HEK293 (cell line): ENCODE measurements around the gene WHRN.

ENCODE experiments used
- CTCF ChIA-PET: fragments of 350-600 bp; formaldehyde crosslinking; extraction: SDS; loops from one replicate; lab custom pipeline; 2021; ENCODE audit warnings: antibody characterized with exemption; lab: Yijun Ruan, JAX
- POLR2A ChIA-PET: fragments of 300-600 bp; formaldehyde crosslinking; extraction: SDS; loops from one replicate; lab custom pipeline; 2020; ENCODE audit warnings: antibody characterized with exemption, inconsistent platforms; lab: Yijun Ruan, JAX
- H3K27ac ChIP-seq: fragments of 200-500 bp; sonication (Bioruptor generic); 2 replicates; pipeline ENCODE4 v1.5.1; 2014; ENCODE audit warnings: low read depth, low read length, control low read depth, inconsistent platforms; ENCODE audit errors: extremely low read depth
- H3K36me3 ChIP-seq, 2 experiments: fragments of 200-500 bp in 1 of 2; sonication (Bioruptor generic) in 1 of 2; 1 replicate in 1 of 2; 2 replicates in 1 of 2; pipeline ENCODE4 v1.5.1; 2014 to 2017; ENCODE audit warnings: inconsistent platforms in 2 of 2, low read length in 2 of 2; ENCODE audit not compliant: control insufficient read depth in 2 of 2, insufficient read depth in 1 of 2
- H3K4me1 ChIP-seq: fragments of 200-500 bp; sonication (Bioruptor generic); 2 replicates; pipeline ENCODE4 v1.5.1; 2014; ENCODE audit warnings: mild to moderate bottlenecking, low read length, inconsistent platforms; ENCODE audit not compliant: control insufficient read depth, insufficient read depth
- H3K4me3 ChIP-seq: 2 replicates; pipeline ENCODE4 v1.5.1; 2011; ENCODE audit warnings: low read depth, mild to moderate bottlenecking, control low read depth, low read length, moderate library complexity
- H3K9me3 ChIP-seq: fragments of 200-500 bp; sonication (Bioruptor generic); 2 replicates; pipeline ENCODE4 v1.5.1; 2014; ENCODE audit warnings: low read depth, low read length, inconsistent platforms; ENCODE audit not compliant: control insufficient read depth, insufficient read depth
- KLF9 ChIP-seq: fragments of 450-650 bp; formaldehyde crosslinking; IDR thresholded peaks from 2 replicates; pipeline ENCODE4 v1.5.1; 2016; ENCODE audit warnings: missing biosample characterization, missing genetic modification characterization, low read depth
- OSR2 ChIP-seq: fragments of 450-650 bp; formaldehyde crosslinking; IDR thresholded peaks from 2 replicates; pipeline ENCODE4 v1.5.1; 2016; ENCODE audit warnings: missing biosample characterization, missing genetic modification characterization
- SETDB1 ChIP-seq: IDR thresholded peaks from one replicate; pipeline ENCODE4 v1.6.1; 2017; ENCODE audit warnings: mild to moderate bottlenecking, low read length, moderate library complexity, mixed read lengths; ENCODE audit not compliant: insufficient read length
- ZBTB48 ChIP-seq: fragments of 450-650 bp; formaldehyde crosslinking; IDR thresholded peaks from 2 replicates; pipeline ENCODE4 v1.5.1; 2016; ENCODE audit warnings: missing biosample characterization, missing genetic modification characterization
- ZNF202 ChIP-seq: fragments of 450-650 bp; formaldehyde crosslinking; IDR thresholded peaks from 2 replicates; pipeline ENCODE4 v1.5.1; 2016; ENCODE audit warnings: missing biosample characterization, missing genetic modification characterization, borderline replicate concordance
- ZNF302 ChIP-seq: fragments of 450-650 bp; formaldehyde crosslinking; IDR thresholded peaks from 2 replicates; pipeline ENCODE4 v1.5.1; 2016; ENCODE audit warnings: missing biosample characterization, missing genetic modification characterization, low read depth
- ZNF585B ChIP-seq: fragments of 450-650 bp; formaldehyde crosslinking; IDR thresholded peaks from 2 replicates; pipeline ENCODE4 v1.5.1; 2016; ENCODE audit warnings: missing biosample characterization, missing genetic modification characterization
- ZNF626 ChIP-seq: fragments of 450-650 bp; sonication (Bioruptor Pico); formaldehyde crosslinking; IDR thresholded peaks from 2 replicates; pipeline ENCODE4 v1.5.1; 2018; ENCODE audit warnings: missing biosample characterization, missing genetic modification characterization, inconsistent platforms
- ZNF677 ChIP-seq: fragments of 450-650 bp; IDR thresholded peaks from 2 replicates; pipeline ENCODE4 v1.5.0; 2018; ENCODE audit warnings: missing biosample characterization, mild to moderate bottlenecking, missing genetic modification characterization, moderate library complexity
- ZNF777 ChIP-seq: fragments of 450-650 bp; formaldehyde crosslinking; IDR thresholded peaks from 2 replicates; pipeline ENCODE4 v1.5.1; 2017; ENCODE audit warnings: missing biosample characterization, missing genetic modification characterization, borderline replicate concordance
- TF ChIP-seq, protein P1 (sequence below): fragments of 450-650 bp; formaldehyde crosslinking; IDR thresholded peaks from 2 replicates; pipeline ENCODE4 v1.5.1; 2016; ENCODE audit warnings: missing biosample characterization, missing genetic modification characterization
- TF ChIP-seq, protein P2 (sequence below): IDR thresholded peaks from 2 replicates; pipeline ENCODE4 v1.6.1; 2011; ENCODE audit warnings: mild to moderate bottlenecking, low read depth, low read length, borderline replicate concordance
- TF ChIP-seq, protein P3 (sequence below): fragments of 450-650 bp; formaldehyde crosslinking; IDR thresholded peaks from 2 replicates; pipeline ENCODE4 v1.5.1; 2016; ENCODE audit warnings: missing biosample characterization, missing genetic modification characterization
- TF ChIP-seq, protein P4 (sequence below): fragments of 450-650 bp; formaldehyde crosslinking; IDR thresholded peaks from 2 replicates; pipeline ENCODE4 v1.5.1; 2017; ENCODE audit warnings: missing biosample characterization, missing genetic modification characterization
- TF ChIP-seq, protein P5 (sequence below): fragments of 450-650 bp; formaldehyde crosslinking; IDR thresholded peaks from 2 replicates; pipeline ENCODE4 v1.5.1; 2016; ENCODE audit warnings: missing biosample characterization, missing genetic modification characterization

Gene WHRN

DNA sequence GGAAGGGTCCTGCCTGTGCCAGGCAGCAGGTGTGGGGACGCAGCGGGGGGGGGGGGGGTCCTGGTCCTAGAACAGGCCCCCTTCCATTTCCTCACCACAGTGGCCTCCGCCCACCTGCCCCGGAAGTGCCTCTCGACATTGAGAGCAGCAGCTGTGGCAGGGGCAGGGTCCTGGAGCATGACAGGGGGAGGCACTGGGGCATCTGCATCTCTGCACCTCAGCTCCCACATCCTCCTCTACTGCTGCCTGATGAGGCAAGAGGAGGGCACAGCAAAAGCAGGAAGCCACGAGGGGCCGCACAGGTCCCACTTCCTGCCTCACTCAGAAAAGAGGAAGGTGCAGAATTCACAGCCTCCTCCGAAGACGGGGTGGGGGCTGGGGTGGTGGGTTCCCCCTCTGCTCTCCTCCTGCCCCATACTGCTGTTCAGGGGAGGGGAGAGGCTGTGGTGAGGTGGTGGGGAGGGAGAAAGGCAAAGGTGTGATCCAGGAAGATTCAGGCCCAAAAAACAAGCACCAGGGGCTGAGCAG lies 132.3 kb downstream of the WHRN start:
- Histone ChIP-seq H3K4me3 (no peak overlapping the region), H3K4me1 (no peaks in the 10 kb centered on the region), H3K36me3 (no peaks in the 10 kb centered on the region), H3K9me3 (no peaks in the 10 kb centered on the region)
- ChIA-PET POLR2A (no interaction called here), CTCF (interaction anchor here (0.5 to 0.9 kb wide), 2 partner anchors 21 to 32 kb away, joined by 3 to 4 read pairs; no protein-coding TSS in a partner anchor)
- TF ChIP-seq, protein P1, sequence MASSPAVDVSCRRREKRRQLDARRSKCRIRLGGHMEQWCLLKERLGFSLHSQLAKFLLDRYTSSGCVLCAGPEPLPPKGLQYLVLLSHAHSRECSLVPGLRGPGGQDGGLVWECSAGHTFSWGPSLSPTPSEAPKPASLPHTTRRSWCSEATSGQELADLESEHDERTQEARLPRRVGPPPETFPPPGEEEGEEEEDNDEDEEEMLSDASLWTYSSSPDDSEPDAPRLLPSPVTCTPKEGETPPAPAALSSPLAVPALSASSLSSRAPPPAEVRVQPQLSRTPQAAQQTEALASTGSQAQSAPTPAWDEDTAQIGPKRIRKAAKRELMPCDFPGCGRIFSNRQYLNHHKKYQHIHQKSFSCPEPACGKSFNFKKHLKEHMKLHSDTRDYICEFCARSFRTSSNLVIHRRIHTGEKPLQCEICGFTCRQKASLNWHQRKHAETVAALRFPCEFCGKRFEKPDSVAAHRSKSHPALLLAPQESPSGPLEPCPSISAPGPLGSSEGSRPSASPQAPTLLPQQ (tag by site-specific recombination), result no peak
- no peak for TF ChIP-seq OSR2 (tag by site-specific recombination)
- TF ChIP-seq SETDB1, result no peak
- TF ChIP-seq ZBTB48, result no peak
- TF ChIP-seq, protein P2, sequence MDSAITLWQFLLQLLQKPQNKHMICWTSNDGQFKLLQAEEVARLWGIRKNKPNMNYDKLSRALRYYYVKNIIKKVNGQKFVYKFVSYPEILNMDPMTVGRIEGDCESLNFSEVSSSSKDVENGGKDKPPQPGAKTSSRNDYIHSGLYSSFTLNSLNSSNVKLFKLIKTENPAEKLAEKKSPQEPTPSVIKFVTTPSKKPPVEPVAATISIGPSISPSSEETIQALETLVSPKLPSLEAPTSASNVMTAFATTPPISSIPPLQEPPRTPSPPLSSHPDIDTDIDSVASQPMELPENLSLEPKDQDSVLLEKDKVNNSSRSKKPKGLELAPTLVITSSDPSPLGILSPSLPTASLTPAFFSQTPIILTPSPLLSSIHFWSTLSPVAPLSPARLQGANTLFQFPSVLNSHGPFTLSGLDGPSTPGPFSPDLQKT, result no peak
- no peak for TF ChIP-seq ZNF626
- no peak for TF ChIP-seq ZNF302
- TF ChIP-seq, protein P3, sequence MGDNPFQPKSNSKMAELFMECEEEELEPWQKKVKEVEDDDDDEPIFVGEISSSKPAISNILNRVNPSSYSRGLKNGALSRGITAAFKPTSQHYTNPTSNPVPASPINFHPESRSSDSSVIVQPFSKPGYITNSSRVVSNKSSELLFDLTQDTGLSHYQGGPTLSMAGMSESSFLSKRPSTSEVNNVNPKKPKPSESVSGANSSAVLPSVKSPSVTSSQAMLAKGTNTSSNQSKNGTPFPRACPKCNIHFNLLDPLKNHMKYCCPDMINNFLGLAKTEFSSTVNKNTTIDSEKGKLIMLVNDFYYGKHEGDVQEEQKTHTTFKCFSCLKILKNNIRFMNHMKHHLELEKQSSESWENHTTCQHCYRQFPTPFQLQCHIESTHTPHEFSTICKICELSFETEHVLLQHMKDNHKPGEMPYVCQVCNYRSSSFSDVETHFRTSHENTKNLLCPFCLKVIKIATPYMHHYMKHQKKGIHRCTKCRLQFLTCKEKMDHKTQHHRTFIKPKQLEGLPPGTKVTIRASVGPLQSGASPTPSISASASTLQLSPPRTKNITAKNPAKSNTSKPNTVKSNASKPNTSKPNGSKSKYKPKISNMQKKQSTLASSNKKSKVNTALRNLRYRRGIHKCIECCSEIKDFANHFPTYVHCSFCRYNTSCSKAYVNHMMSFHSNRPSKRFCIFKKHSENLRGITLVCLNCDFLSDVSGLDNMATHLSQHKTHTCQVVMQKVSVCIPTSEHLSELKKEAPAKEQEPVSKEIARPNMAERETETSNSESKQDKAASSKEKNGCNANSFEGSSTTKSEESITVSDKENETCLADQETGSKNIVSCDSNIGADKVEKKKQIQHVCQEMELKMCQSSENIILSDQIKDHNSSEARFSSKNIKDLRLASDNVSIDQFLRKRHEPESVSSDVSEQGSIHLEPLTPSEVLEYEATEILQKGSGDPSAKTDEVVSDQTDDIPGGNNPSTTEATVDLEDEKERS (tag by site-specific recombination), result no peak
- no peak for TF ChIP-seq ZNF677
- TF ChIP-seq, protein P4, sequence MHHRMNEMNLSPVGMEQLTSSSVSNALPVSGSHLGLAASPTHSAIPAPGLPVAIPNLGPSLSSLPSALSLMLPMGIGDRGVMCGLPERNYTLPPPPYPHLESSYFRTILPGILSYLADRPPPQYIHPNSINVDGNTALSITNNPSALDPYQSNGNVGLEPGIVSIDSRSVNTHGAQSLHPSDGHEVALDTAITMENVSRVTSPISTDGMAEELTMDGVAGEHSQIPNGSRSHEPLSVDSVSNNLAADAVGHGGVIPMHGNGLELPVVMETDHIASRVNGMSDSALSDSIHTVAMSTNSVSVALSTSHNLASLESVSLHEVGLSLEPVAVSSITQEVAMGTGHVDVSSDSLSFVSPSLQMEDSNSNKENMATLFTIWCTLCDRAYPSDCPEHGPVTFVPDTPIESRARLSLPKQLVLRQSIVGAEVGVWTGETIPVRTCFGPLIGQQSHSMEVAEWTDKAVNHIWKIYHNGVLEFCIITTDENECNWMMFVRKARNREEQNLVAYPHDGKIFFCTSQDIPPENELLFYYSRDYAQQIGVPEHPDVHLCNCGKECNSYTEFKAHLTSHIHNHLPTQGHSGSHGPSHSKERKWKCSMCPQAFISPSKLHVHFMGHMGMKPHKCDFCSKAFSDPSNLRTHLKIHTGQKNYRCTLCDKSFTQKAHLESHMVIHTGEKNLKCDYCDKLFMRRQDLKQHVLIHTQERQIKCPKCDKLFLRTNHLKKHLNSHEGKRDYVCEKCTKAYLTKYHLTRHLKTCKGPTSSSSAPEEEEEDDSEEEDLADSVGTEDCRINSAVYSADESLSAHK (tag by site-specific recombination), result no peak
- TF ChIP-seq, all 188 proteins: peak for 0
- no peak overlapping the region for H3K27ac ChIP-seq

DNA sequence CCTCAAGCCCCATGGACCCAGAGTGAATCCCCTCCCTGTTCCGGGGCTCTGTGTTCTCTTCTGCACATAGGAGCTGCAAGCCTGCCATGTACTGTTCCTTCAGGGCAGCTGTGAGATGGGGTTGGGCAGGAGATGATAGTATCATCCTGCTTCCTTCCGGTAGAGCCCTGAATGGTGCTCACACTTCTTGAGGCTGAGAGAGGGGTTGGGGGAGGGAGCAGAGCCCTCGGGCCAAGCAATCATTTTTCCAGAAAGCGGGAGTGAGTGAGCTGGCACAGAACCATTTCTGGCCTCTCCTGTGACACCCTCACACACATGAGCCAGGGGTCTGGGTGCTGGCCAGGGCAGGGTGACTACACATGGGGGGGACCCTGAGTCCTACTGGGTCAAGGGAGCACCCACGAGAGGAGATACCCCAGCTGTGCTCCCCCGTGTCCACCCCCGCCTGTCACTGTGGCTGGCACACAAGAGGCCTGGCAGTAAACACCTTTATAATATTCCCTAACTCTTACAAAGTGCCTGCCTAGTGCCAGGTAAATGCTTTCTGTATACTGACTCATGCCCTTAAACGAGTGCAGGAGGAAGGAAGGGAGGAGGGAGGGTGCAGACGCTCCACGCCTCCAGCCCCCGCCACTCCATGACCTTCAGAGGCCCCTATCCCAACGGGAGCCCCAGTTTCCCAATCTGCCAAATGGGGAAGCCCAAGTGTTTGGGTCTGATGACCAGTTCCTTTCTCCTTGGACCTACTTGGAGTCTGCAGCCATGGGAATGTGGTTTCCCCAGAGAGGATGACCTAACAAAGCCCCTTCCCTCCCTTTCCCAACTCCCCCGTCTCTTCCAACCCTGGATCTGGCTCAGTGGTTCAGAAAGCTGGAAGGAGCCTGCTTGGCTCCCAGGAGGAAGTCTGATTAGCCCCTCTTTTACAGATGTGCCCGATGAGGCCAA lies 133.0 kb downstream of the WHRN start:
- H3K27ac ChIP-seq, result no peak overlapping the region
- H3K9me3 ChIP-seq, result no peaks in the 10 kb centered on the region
- no peaks in the 10 kb centered on the region for H3K36me3 ChIP-seq
- ChIA-PET POLR2A (no interaction called here), CTCF (interaction anchor here (0.5 kb wide), 1 partner anchor 34 kb away, joined by 3 read pairs; no protein-coding TSS in a partner anchor)
- H3K4me3 ChIP-seq, result no peak overlapping the region
- TF ChIP-seq, protein P5, sequence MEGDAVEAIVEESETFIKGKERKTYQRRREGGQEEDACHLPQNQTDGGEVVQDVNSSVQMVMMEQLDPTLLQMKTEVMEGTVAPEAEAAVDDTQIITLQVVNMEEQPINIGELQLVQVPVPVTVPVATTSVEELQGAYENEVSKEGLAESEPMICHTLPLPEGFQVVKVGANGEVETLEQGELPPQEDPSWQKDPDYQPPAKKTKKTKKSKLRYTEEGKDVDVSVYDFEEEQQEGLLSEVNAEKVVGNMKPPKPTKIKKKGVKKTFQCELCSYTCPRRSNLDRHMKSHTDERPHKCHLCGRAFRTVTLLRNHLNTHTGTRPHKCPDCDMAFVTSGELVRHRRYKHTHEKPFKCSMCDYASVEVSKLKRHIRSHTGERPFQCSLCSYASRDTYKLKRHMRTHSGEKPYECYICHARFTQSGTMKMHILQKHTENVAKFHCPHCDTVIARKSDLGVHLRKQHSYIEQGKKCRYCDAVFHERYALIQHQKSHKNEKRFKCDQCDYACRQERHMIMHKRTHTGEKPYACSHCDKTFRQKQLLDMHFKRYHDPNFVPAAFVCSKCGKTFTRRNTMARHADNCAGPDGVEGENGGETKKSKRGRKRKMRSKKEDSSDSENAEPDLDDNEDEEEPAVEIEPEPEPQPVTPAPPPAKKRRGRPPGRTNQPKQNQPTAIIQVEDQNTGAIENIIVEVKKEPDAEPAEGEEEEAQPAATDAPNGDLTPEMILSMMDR, result no peak
- TF ChIP-seq ZNF202 (tag by site-specific recombination) (no peak), ZNF585B (no peak), ZNF777 (tag by site-specific recombination) (no peak), KLF9 (tag by site-specific recombination) (no peak)
- H3K4me1 ChIP-seq, result no peaks in the 10 kb centered on the region
